ENCODE data around the gene DNAH12. TPM values are rescaled to one million over a fixed set of nuclear protein-coding genes. Genes with fewer than 3 reads are reported as not detected.

Gene DNAH12
- total RNA-seq, 1 donor from 2014 or later = not detected

DNA sequence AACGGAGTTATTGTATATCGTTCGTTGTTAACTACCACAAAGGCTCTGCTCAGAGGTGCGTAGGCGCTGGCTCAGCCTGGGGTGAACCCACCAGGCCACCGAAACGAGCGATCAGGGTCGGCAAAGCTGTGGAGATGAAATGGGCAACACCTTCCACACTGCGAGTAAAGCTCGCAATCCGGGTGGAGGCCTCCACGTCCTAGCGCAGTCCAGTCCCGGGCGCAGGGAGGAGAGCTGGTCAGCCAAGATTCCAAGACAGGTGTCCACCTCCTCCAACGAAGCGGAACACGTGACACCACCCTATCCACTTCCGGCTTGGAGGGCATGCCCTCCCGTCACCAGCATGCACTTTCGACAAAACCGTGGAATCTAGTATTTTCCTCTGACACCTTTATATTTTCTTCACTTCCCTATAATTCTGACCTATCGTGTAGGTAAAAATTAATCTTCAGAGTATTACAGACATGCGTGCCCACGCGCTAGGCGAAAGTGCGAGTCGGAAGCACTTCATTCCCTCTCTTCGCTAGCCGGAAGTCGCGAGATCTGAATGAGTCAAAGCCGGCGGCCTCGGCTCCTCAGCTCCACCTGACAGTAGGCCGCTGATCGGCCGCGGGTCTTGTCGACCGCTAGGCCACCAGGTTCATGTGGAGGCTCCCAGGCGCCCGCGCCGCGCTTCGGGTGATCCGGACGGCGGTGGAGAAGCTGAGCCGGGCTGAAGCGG, 11.8 kb upstream of the DNAH12 start, which contains the start of gene PDE12:
Gene PDE12 (plus strand): TSS at position 537 of the 721 bp plus-strand sequence. CDS start 106 bp downstream, at position 643.
- Histone ChIP-seq H3K4me1 (peaks cover 3 to 18% of the 10 kb centered on the region in 2 donors), H3K36me3 (peaks cover 9 to 10% of the 10 kb centered on the region in 2 donors), H3K27me3 (no peaks in the 10 kb centered on the region), H3K4me3 (peak within 1 kb of the TSS; percentile 90), H3K27ac (peak within 1 kb of the TSS; percentile 88 to 90), H3K9me3 (no peaks in the 10 kb centered on the region)
- DNase-seq (ENCODE audit: low spot score in 2 of 2) = peak; percentile 49 to 95
- intact Hi-C loops (cut with DNase I) = loop anchor here (1.0 to 5.0 kb wide), 4 partner anchors 40 to 329 kb away; partner anchors contain the start of genes APPL1, DENND6A and SLMAP
- TF ChIP-seq, protein P1, sequence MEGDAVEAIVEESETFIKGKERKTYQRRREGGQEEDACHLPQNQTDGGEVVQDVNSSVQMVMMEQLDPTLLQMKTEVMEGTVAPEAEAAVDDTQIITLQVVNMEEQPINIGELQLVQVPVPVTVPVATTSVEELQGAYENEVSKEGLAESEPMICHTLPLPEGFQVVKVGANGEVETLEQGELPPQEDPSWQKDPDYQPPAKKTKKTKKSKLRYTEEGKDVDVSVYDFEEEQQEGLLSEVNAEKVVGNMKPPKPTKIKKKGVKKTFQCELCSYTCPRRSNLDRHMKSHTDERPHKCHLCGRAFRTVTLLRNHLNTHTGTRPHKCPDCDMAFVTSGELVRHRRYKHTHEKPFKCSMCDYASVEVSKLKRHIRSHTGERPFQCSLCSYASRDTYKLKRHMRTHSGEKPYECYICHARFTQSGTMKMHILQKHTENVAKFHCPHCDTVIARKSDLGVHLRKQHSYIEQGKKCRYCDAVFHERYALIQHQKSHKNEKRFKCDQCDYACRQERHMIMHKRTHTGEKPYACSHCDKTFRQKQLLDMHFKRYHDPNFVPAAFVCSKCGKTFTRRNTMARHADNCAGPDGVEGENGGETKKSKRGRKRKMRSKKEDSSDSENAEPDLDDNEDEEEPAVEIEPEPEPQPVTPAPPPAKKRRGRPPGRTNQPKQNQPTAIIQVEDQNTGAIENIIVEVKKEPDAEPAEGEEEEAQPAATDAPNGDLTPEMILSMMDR (IDR thresholded peaks at IDR 0.05) = no peak

DNA sequence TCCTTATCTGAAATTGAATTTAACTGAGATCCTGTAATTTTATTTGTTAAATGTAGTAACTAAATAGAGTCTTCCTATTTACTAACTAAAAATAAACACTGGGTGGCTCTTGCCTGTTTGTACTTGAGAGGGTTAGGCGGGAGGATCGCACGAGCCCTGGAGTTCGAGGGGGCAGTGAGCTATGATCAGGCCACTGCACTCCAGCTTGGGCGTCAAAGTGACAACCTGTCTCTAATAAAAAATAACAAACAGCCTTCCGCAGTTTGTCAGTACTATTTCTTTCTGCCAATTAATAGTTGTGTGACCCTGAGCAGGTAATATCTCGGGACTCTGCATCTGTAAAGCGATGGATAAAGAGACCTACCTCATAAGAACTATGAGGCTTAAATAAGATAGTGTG, 11.2 kb upstream of the DNAH12 start:
- H3K4me1 ChIP-seq = peaks cover 3 to 18% of the 10 kb centered on the region in 2 donors
- no peak for DNase-seq (ENCODE audit: low spot score in 2 of 2)
- no peaks in the 10 kb centered on the region for H3K27me3 ChIP-seq
- intact Hi-C loops (cut with DNase I) = loop anchor here (5.0 kb wide), 1 partner anchor 202 kb away; the partner anchor contains the start of gene SLMAP
- H3K27ac ChIP-seq = peak overlapping the region; percentile 88 to 90
- H3K36me3 ChIP-seq = peaks cover 8 to 10% of the 10 kb centered on the region in 2 donors
- TF ChIP-seq, protein P1 (IDR thresholded peaks at IDR 0.05) = no peak
- peak overlapping the region; percentile 90 for H3K4me3 ChIP-seq
- H3K9me3 ChIP-seq = no peaks in the 10 kb centered on the region

DNA sequence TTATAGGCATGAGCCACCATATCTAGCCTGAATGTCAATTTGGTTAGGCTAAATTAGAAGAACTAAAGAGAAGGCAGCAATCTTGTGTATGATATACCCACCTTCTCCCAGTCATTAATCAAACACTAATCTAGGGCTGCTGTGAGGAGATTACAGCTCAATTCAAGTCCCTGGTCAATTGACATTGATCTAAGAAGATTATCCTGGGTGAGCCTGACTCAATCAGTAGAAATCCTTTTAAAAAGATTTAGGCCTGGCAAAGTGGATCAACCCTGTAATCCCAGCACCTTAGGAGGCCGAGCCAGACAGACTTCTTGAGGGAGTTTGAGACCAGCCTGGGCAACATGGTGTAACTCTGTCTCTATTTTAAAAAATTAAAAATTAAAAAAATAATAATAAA, 2.5 kb upstream of the DNAH12 start:
- H3K4me3 ChIP-seq = no peak overlapping the region
- intact Hi-C loops (cut with DNase I) = no loop called here
- peaks cover 0 to 8% of the 10 kb centered on the region in 2 donors for H3K4me1 ChIP-seq
- no peak for DNase-seq (ENCODE audit: low spot score in 2 of 2)
- H3K9me3 ChIP-seq = no peaks in the 10 kb centered on the region
- H3K36me3 ChIP-seq = no peaks in the 10 kb centered on the region
- peak overlapping the region in 1 of 2 donors; percentile 33 for H3K27ac ChIP-seq
- no peaks in the 10 kb centered on the region for H3K27me3 ChIP-seq
- TF ChIP-seq, protein P1 (IDR thresholded peaks at IDR 0.05) = no peak

DNA sequence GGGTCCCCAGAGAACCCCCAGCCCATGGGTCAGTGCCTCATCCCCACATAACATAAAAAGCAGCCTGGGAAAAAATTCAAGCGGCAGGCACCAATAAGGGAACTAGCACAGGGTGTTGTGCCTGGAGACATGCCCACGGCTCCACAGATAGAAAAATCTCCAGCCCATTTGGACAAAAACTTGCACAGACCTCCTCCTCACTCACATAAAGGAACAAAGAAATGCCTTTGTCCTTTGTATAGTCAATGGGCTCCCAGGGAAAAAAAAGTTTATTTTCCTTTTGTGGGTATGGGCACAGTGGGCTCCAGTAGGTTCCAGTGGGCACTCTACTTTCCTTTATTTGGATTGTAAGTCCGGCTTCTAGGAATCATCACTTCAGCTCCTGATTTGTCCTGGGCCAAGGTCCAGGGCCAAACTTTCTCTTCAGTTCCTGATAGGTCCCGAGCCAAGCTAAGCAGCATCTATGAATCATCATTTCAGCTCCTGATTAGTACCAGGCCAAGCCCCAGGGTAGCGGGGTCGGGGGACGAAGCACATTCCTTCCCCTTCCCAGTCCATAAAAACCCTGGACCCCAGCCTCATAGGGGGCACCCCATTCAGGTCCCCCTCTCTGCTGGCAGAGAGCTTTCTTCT, 1.6 kb upstream of the DNAH12 start:
- TF ChIP-seq, protein P1 (IDR thresholded peaks at IDR 0.05) = no peak
- Histone ChIP-seq H3K4me1 (peaks cover 0 to 8% of the 10 kb centered on the region in 2 donors), H3K9me3 (no peaks in the 10 kb centered on the region), H3K27ac (peak overlapping the region; percentile 33 to 39), H3K27me3 (no peaks in the 10 kb centered on the region), H3K4me3 (no peak overlapping the region), H3K36me3 (no peaks in the 10 kb centered on the region)
- DNase-seq (ENCODE audit: low spot score in 2 of 2) = peak in 1 of 2 donors; percentile 67
- intact Hi-C loops (cut with DNase I) = no loop called here

DNA sequence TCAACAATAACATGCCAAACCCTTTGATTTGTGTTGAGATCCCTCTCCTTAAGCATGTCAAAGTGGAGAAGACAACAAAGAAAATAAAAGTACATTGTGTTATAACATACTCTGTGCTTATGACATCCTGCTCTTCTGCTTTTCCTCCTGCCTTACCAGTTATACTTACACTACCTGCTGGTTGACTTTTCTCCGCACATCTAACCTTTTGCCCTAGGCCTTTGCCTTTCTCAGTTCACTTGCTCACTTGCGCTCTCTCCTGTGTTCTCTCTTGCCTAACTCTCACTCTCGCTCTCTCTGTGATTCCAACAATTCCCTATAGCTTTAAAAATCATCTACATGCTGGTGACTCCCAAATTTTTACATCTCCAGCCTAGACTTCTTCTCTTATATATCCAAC, 5.7 kb downstream of the DNAH12 start:
- Histone ChIP-seq H3K9me3 (no peaks in the 10 kb centered on the region), H3K27ac (no peak overlapping the region), H3K27me3 (no peaks in the 10 kb centered on the region), H3K4me3 (no peak overlapping the region), H3K36me3 (no peaks in the 10 kb centered on the region), H3K4me1 (no peaks in the 10 kb centered on the region)
- intact Hi-C loops (cut with DNase I) = no loop called here
- no peak for DNase-seq (ENCODE audit: low spot score in 2 of 2)
- TF ChIP-seq, protein P1 (IDR thresholded peaks at IDR 0.05) = no peak
